Left lung (tissue), 10 donors: ENCODE data around the gene DNAH9. TPM values are rescaled to one million over a fixed set of nuclear protein-coding genes. Genes with fewer than 3 reads are reported as not detected.

Source experiments
- ATAC-seq: fragments of 200-7000 bp; cut with Tn5 transposase; one replicate; pipeline ENCODE4 v1.9.1; 2020; ENCODE audit warnings: moderate library complexity
- DNase-seq, 4 donors: peaks; one replicate each; pipeline ENCODE4 v3.0.0-alpha.2; 2013 to 2020
- H3K27ac ChIP-seq, 2 donors: fragments of 200-600 bp; sonication (generic) in 1 of 2; one replicate each; pipeline versions ENCODE4 v1.5.0 to v1.8.0; 2020 to 2021
- H3K27me3 ChIP-seq, 2 donors: fragments of 200-600 bp; sonication (generic) in 1 of 2; one replicate each; pipeline versions ENCODE4 v1.5.0 to v1.8.0; 2020 to 2021
- H3K36me3 ChIP-seq, 2 donors: fragments of 200-600 bp; sonication (generic) in 1 of 2; one replicate each; pipeline versions ENCODE4 v1.5.0 to v1.8.0; 2020 to 2021
- H3K4me1 ChIP-seq, 2 donors: fragments of 200-600 bp; one replicate each; pipeline ENCODE4 v1.8.0; 2021
- H3K4me3 ChIP-seq, 2 donors: fragments of 200-600 bp; sonication (generic) in 1 of 2; one replicate each; pipeline versions ENCODE4 v1.5.0 to v1.8.0; 2020 to 2021; ENCODE audit warnings: mild to moderate bottlenecking in 1 of 2
- H3K9me3 ChIP-seq, 2 donors: fragments of 200-600 bp; sonication (generic) in 1 of 2; one replicate each; pipeline versions ENCODE4 v1.5.0 to v1.8.0; 2020 to 2021
- intact Hi-C, 2 donors: fragments of 100-400 bp; cut with DNase I; formaldehyde crosslinking; loops; one replicate each; pipeline versions ENCODE4 v1.11.2 to v1.14.2; 2022
- polyA plus RNA-seq, 6 donors: library from polyadenylated mRNA; unstranded; fragments of 120-200 nt; gene quantifications; one replicate each; pipeline ENCODE4 v1.2.1, GENCODE V29; 2013; ENCODE audit not compliant: insufficient read length in 6 of 6
- total RNA-seq, 2 donors: library from RNA; stranded (reverse); fragmentation: NEBNext Ultra II Directional; extraction: Animal tissue kit (Norgen Biotek cat#: 25700); gene quantifications; one replicate each; pipeline ENCODE4 v1.2.1, GENCODE V29; 2021
- TF ChIP-seq, protein P1 (sequence below), 2 donors: fragments of 200-600 bp; sonication (generic) in 1 of 2; IDR thresholded peaks; one replicate each; pipeline versions ENCODE4 v1.5.0 to v1.8.0; 2021; ENCODE audit warnings: antibody characterized with exemption in 2 of 2
- donor health status: DM: no; HTN: yes; CAD: no.
- donor health status: DM: no; HTN: no; CAD: no.

The DNAH9 gene
- total and polyA plus RNA-seq, 8 donors = 0.38 to 12.0 (median 7.5) TPM

DNA sequence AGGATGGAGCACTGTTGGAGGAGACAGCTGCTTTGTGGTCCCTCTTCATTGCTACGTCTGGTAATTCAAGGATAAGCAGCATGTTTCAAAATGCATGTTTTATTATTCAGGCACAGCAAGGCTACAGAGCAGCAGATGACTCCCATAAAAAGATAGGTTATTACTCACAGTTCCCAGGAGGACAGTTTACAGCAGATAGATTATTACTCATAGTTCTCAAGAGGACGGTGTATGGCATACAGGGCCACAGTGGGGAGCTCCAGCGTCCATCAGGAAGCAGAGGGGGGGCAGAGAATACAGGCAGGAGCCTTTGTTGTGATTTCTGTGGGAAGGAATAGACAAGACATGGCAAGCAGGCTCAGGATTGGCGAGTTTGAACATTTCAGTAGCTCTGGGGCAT is 72.9 kb downstream of the DNAH9 start:
- Histone ChIP-seq H3K4me3 (no peak overlapping the region), H3K36me3 (no peaks in the 10 kb centered on the region), H3K4me1 (no peaks in the 10 kb centered on the region), H3K27ac (no peak overlapping the region), H3K9me3 (peaks cover 0 to 8% of the 10 kb centered on the region in 2 donors), H3K27me3 (no peaks in the 10 kb centered on the region)
- TF ChIP-seq, protein P1, sequence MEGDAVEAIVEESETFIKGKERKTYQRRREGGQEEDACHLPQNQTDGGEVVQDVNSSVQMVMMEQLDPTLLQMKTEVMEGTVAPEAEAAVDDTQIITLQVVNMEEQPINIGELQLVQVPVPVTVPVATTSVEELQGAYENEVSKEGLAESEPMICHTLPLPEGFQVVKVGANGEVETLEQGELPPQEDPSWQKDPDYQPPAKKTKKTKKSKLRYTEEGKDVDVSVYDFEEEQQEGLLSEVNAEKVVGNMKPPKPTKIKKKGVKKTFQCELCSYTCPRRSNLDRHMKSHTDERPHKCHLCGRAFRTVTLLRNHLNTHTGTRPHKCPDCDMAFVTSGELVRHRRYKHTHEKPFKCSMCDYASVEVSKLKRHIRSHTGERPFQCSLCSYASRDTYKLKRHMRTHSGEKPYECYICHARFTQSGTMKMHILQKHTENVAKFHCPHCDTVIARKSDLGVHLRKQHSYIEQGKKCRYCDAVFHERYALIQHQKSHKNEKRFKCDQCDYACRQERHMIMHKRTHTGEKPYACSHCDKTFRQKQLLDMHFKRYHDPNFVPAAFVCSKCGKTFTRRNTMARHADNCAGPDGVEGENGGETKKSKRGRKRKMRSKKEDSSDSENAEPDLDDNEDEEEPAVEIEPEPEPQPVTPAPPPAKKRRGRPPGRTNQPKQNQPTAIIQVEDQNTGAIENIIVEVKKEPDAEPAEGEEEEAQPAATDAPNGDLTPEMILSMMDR (IDR thresholded peaks at IDR 0.05) = no peak
- no peak for ATAC-seq
- DNase-seq = no peak
- intact Hi-C loops = no loop called here

DNA sequence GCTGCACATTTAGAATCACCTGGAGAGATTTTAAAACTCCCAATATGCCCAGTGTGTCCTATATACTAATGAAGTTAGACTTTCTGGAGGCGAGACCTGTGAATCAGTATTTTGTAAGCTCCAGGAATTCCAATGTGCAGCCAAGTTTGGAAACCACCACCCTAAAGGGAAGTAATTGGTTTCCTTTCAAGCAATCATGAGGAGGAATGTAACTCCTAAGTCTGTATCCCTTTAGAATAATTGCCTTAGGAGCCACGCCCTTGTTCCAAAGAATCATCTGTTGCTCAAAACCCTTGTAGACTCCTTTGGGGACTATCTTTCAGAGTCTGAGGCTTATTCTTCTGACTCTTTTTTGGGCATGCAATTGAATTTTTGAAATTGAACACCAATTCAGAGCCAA is 84.4 kb downstream of the DNAH9 start:
- H3K27ac ChIP-seq = no peak overlapping the region
- no peaks in the 10 kb centered on the region for H3K9me3 ChIP-seq
- no peaks in the 10 kb centered on the region for H3K4me1 ChIP-seq
- H3K4me3 ChIP-seq = no peak overlapping the region
- ATAC-seq (no peak), DNase-seq (no peak)
- H3K27me3 ChIP-seq = no peaks in the 10 kb centered on the region
- H3K36me3 ChIP-seq = no peaks in the 10 kb centered on the region
- intact Hi-C loops = no loop called here
- TF ChIP-seq, protein P1 (IDR thresholded peaks at IDR 0.05) = no peak

DNA sequence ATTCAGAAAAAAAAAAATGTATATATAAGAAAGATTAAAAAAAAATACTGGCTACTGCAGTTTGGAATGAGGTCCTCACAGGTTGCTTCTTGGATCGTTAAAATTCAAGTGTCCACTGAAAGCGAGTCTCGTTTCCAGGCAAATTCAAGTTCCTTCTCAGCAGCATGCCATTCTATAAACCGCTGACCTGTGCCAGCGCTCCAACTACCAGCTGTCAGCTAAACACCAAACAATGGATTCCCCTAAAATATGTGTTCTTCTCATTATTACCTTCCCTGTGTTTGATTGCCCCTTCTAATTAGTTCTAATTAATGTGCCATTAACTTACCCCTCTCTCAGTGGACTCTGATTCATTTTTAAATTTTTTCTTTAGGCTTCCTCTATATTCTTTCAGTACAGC is 92.4 kb downstream of the DNAH9 start:
- DNase-seq (no peak), ATAC-seq (no peak)
- Histone ChIP-seq H3K9me3 (no peaks in the 10 kb centered on the region), H3K27ac (no peak overlapping the region), H3K27me3 (no peaks in the 10 kb centered on the region), H3K4me3 (no peak overlapping the region), H3K36me3 (no peaks in the 10 kb centered on the region), H3K4me1 (no peaks in the 10 kb centered on the region)
- TF ChIP-seq, protein P1 (IDR thresholded peaks at IDR 0.05) = no peak
- intact Hi-C loops = no loop called here

DNA sequence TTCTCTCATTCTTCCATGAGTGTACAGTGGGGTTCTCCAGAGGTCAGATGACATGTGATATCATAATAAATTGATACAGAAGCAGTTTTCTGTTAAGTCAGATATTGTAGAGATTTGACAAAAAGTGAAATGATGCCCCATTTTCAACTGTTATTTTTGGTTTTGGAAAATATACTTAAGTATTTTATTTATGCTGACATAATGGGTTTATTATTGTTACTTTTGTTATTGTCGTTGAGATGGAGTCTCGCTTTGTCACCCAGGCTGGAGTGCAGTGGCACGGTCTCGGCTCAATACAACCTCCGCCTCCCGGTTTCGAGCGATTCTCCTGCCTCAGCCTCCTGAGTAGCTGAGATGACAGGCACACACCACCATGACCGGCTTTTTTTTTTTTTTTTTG is 94.4 kb downstream of the DNAH9 start:
- TF ChIP-seq, protein P1 (IDR thresholded peaks at IDR 0.05) = no peak
- ATAC-seq (no peak), DNase-seq (no peak)
- H3K27me3 ChIP-seq = no peaks in the 10 kb centered on the region
- H3K27ac ChIP-seq = no peak overlapping the region
- no peaks in the 10 kb centered on the region for H3K9me3 ChIP-seq
- H3K4me3 ChIP-seq = no peak overlapping the region
- H3K4me1 ChIP-seq = no peaks in the 10 kb centered on the region
- no peaks in the 10 kb centered on the region for H3K36me3 ChIP-seq
- intact Hi-C loops = no loop called here

DNA sequence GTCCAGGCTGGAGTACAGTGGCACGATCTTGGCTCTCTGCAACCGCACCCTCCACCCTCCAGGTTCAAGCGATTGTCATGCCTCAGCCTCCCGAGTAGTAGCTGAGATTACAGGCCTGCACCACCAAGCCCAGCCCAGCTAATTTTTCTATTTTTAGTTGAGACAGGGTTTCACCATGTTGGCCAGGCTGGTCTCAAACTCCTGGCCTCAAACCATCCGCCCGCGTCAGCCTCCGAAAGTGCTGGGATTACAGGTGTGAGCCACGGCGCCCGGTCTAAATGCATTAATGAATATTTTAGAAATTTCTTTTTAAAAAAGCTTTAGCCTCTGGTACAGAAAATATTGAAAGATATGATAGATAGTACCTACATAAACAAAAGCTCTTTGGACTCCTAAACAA is 95.0 kb downstream of the DNAH9 start:
- ATAC-seq = no peak

More for the DNA sequence above, 95.0 kb downstream of the DNAH9 start:
- DNase-seq = peak in 1 of 4 donors; percentile 54
- Histone ChIP-seq H3K27ac (no peak overlapping the region), H3K4me1 (no peaks in the 10 kb centered on the region), H3K36me3 (no peaks in the 10 kb centered on the region), H3K9me3 (no peaks in the 10 kb centered on the region), H3K4me3 (no peak overlapping the region), H3K27me3 (no peaks in the 10 kb centered on the region)
- TF ChIP-seq, protein P1 (IDR thresholded peaks at IDR 0.05) = no peak
- intact Hi-C loops = no loop called here
